Tibial nerve (tissue), 4 donors: ENCODE measurements around the gene PDE1C.

ENCODE experiments used
- CTCF ChIP-seq, 5 experiments: fragments of 200-600 bp in 3 of 5; fragments of 450-650 bp in 2 of 5; sonication (generic) in 3 of 5; IDR thresholded peaks; one replicate each; pipeline ENCODE4 v1.5.1; 2016 to 2019; ENCODE audit warnings: antibody characterized with exemption in 5 of 5, mild to moderate bottlenecking in 3 of 5, moderate library complexity in 2 of 5
- EP300 ChIP-seq, 2 donors: sonication (generic); formaldehyde crosslinking; IDR thresholded peaks; one replicate each; pipeline ENCODE4 v1.6.1; 2017; ENCODE audit warnings: antibody characterized with exemption in 2 of 2, mild to moderate bottlenecking in 1 of 2
- POLR2A ChIP-seq, 2 donors: fragments of 450-650 bp; IDR thresholded peaks; one replicate each; pipeline ENCODE4 v1.6.1; 2017; ENCODE audit warnings: antibody characterized with exemption in 2 of 2, mild to moderate bottlenecking in 2 of 2, moderate library complexity in 2 of 2

- no peak for TF ChIP-seq CTCF (IDR thresholded peaks at IDR 0.05)
- no peak for TF ChIP-seq POLR2A (IDR thresholded peaks at IDR 0.05)
- TF ChIP-seq EP300 (IDR thresholded peaks at IDR 0.05): no peak
Measured at GRCh38 chr7:31948029-31948428, 122.2 kb downstream of the PDE1C start.
